IMR-90 (cell line): ENCODE results near the gene BLOC1S5. TPM values are rescaled to one million over a fixed set of nuclear protein-coding genes. Genes with fewer than 3 reads are reported as not detected.

Experiments
- ATAC-seq: fragments of 200-7000 bp; cut with Tn5 transposase; 2 replicates; pipeline ENCODE4 v1.9.1; 2020; ENCODE audit warnings: low read depth, mild to moderate bottlenecking, moderate library complexity
- BruUV-seq: library from RNA; stranded (reverse); fragments of 400-500 nt; replicated peaks from 2 replicates; lab custom pipeline; 2021; lab: Mats Ljungman, UMichigan
- CTCF ChIA-PET: fragments of 300-600 bp; formaldehyde crosslinking; extraction: SDS; loops from one replicate; lab custom pipeline; 2021; ENCODE audit warnings: antibody characterized with exemption; lab: Yijun Ruan, JAX
- POLR2A ChIA-PET: fragments of 300-600 bp; sonication (Branson Sonifier 250); formaldehyde crosslinking; loops from one replicate; lab custom pipeline; 2022; ENCODE audit warnings: antibody characterized with exemption; ENCODE audit not compliant: unreplicated experiment; lab: Charles Lee
- DNase-seq: peaks from one replicate; pipeline ENCODE4 v3.0.0; 2013
- H2AFZ ChIP-seq: replicated peaks from 2 replicates; pipeline ENCODE3; 2013; ENCODE audit warnings: low read length, mild to moderate bottlenecking; ENCODE audit not compliant: poor library complexity
- H2AK5ac ChIP-seq: 2 replicates; pipeline ENCODE4 v1.6.1; 2013; ENCODE audit warnings: low read depth, low read length, inconsistent platforms
- H2AK9ac ChIP-seq: replicated peaks from 2 replicates; pipeline ENCODE3; 2013; ENCODE audit warnings: mild to moderate bottlenecking, low read depth, low read length, moderate library complexity; ENCODE audit not compliant: poor library complexity
- H2BK120ac ChIP-seq: 2 replicates; pipeline ENCODE4 v1.6.1; 2013; ENCODE audit warnings: low read depth, low read length, inconsistent platforms
- H2BK15ac ChIP-seq: 3 replicates; pipeline ENCODE4 v1.6.1; 2013; ENCODE audit warnings: low read depth, low read length, inconsistent platforms
- H2BK20ac ChIP-seq: 2 replicates; pipeline ENCODE4 v1.6.1; 2013; ENCODE audit warnings: low read depth, mild to moderate bottlenecking, inconsistent platforms, low read length, moderate library complexity
- H2BK5ac ChIP-seq: 2 replicates; pipeline ENCODE4 v1.6.1; 2013; ENCODE audit warnings: mild to moderate bottlenecking, low read depth, low read length, inconsistent platforms; ENCODE audit not compliant: poor library complexity, severe bottlenecking
- H3K14ac ChIP-seq: replicated peaks from 2 replicates; pipeline ENCODE4 v1.6.1; 2013; ENCODE audit warnings: low read depth, low read length, inconsistent platforms
- H3K18ac ChIP-seq: 2 replicates; pipeline ENCODE4 v1.6.1; 2013; ENCODE audit warnings: low read depth, low read length, control low read depth
- H3K23ac ChIP-seq: 2 replicates; pipeline ENCODE4 v1.6.1; 2013; ENCODE audit warnings: low read depth, low read length, inconsistent platforms
- H3K27ac ChIP-seq: 2 replicates; pipeline ENCODE4 v1.5.1; 2013; ENCODE audit warnings: mild to moderate bottlenecking, control low read depth, low read length; ENCODE audit not compliant: insufficient read depth
- H3K27me3 ChIP-seq: 2 replicates; pipeline ENCODE4 v1.6.1; 2013; ENCODE audit warnings: low read length; ENCODE audit not compliant: control insufficient read depth, insufficient read depth
- H3K36me3 ChIP-seq: 2 replicates; pipeline ENCODE4 v1.6.1; 2013; ENCODE audit warnings: low read length, mixed read lengths; ENCODE audit not compliant: control insufficient read depth, insufficient read depth
- H3K4ac ChIP-seq: 2 replicates; pipeline ENCODE4 v1.6.1; 2013; ENCODE audit warnings: low read depth, low read length, inconsistent platforms
- H3K4me1 ChIP-seq: 2 replicates; pipeline ENCODE4 v1.6.1; 2013; ENCODE audit warnings: low read length, mixed read lengths; ENCODE audit not compliant: control insufficient read depth, insufficient read depth
- H3K4me2 ChIP-seq: 2 replicates; pipeline ENCODE4 v1.6.1; 2013; ENCODE audit warnings: low read depth, mild to moderate bottlenecking, control low read depth, low read length, moderate library complexity
- H3K4me3 ChIP-seq: 2 replicates; pipeline ENCODE4 v1.5.1; 2013; ENCODE audit warnings: low read depth, mild to moderate bottlenecking, control low read depth, low read length, moderate library complexity; ENCODE audit not compliant: insufficient read depth
- H3K56ac ChIP-seq: 2 replicates; pipeline ENCODE4 v1.6.1; 2013; ENCODE audit warnings: low read length, inconsistent platforms; ENCODE audit not compliant: insufficient read depth; ENCODE audit errors: extremely low read depth
- H3K79me1 ChIP-seq, 2 experiments: 2 replicates each; pipeline ENCODE4 v1.6.1; 2013; ENCODE audit warnings: low read length in 2 of 2, inconsistent platforms in 1 of 2, low read depth in 1 of 2
- H3K9ac ChIP-seq: 2 replicates; pipeline ENCODE4 v1.6.1; 2013; ENCODE audit warnings: low read depth, low read length, control low read depth
- H3K9me1 ChIP-seq: 2 replicates; pipeline ENCODE4 v1.6.1; 2013; ENCODE audit warnings: low read length, inconsistent platforms; ENCODE audit not compliant: insufficient read depth
- H3K9me3 ChIP-seq: 2 replicates; pipeline ENCODE4 v1.6.1; 2013; ENCODE audit warnings: low read length; ENCODE audit not compliant: control insufficient read depth, insufficient read depth
- H4K20me1 ChIP-seq: 2 replicates; pipeline ENCODE4 v1.6.1; 2013; ENCODE audit warnings: low read length, inconsistent platforms; ENCODE audit not compliant: insufficient read depth
- H4K5ac ChIP-seq: 2 replicates; pipeline ENCODE4 v1.6.1; 2013; ENCODE audit warnings: mild to moderate bottlenecking, low read depth, low read length, control low read depth
- H4K8ac ChIP-seq, 2 experiments: 2 replicates each; pipeline ENCODE4 v1.6.1; 2013; ENCODE audit warnings: low read depth in 2 of 2, low read length in 2 of 2, control low read depth in 1 of 2, inconsistent platforms in 1 of 2
- H4K91ac ChIP-seq: 2 replicates; pipeline ENCODE4 v1.6.1; 2013; ENCODE audit warnings: low read depth, low read length, inconsistent platforms; ENCODE audit not compliant: insufficient read depth
- BHLHE40 ChIP-seq: fragments of 150-350 bp; IDR thresholded peaks from 2 replicates; pipeline ENCODE4 v1.6.1; 2016; ENCODE audit warnings: mild to moderate bottlenecking, low read depth, low read length
- CEBPB ChIP-seq: IDR thresholded peaks from 2 replicates; pipeline ENCODE4 v1.6.1; 2012; ENCODE audit warnings: low read depth, low read length, improper control_type of control experiment
- CHD1 ChIP-seq: IDR thresholded peaks from 2 replicates; pipeline ENCODE4 v1.6.1; 2012; ENCODE audit warnings: low read depth, low read length, improper control_type of control experiment
- MAFK ChIP-seq: IDR thresholded peaks from 2 replicates; pipeline ENCODE4 v1.6.1; 2012; ENCODE audit warnings: low read depth, low read length, improper control_type of control experiment
- MXI1 ChIP-seq: IDR thresholded peaks from 2 replicates; pipeline ENCODE4 v1.6.1; 2012; ENCODE audit warnings: low read depth, mild to moderate bottlenecking, low read length, moderate library complexity, borderline replicate concordance
- NFE2L2 ChIP-seq: fragments of 150-350 bp; IDR thresholded peaks from 2 replicates; pipeline ENCODE4 v1.6.1; 2016; ENCODE audit warnings: low read depth, mild to moderate bottlenecking, low read length
- POLR2A ChIP-seq: IDR thresholded peaks from 2 replicates; pipeline ENCODE4 v1.6.1; 2012; ENCODE audit warnings: mild to moderate bottlenecking, low read depth, low read length
- RFX5 ChIP-seq: IDR thresholded peaks from 2 replicates; pipeline ENCODE4 v1.8.0; 2012; ENCODE audit warnings: low read depth, mild to moderate bottlenecking, low read length, moderate library complexity
- SMC3 ChIP-seq: fragments of 150-350 bp; IDR thresholded peaks from 2 replicates; pipeline ENCODE4 v1.6.1; 2016; ENCODE audit warnings: low read depth, mild to moderate bottlenecking, antibody characterized with exemption, low read length, moderate library complexity
- WGBS, 2 experiments: methylation state at CpG; one replicate each; pipeline versions ENCODE4 v1.1.5 to v1.1.7; 2013; ENCODE audit warnings: missing lambda C conversion rate in 2 of 2; ENCODE audit not compliant: insufficient read length in 1 of 2; ENCODE audit errors: extremely low coverage in 2 of 2; 5-methylcytosine and 5-hydroxymethylcytosine counted together
- dilution Hi-C: fragments of 300-500 bp; cut with HindIII; formaldehyde crosslinking; loops from one replicate; pipeline ENCODE4 v1.14.3; 2018; ENCODE audit warnings: low sequenced_read_pairs; ENCODE audit not compliant: unreplicated experiment
- in situ Hi-C: fragments of 300-500 bp; cut with MboI; formaldehyde crosslinking; loops from 3 replicates; pipeline ENCODE4 v1.14.3; 2019; ENCODE audit warnings: low sequenced_read_pairs, inconsistent platforms, mixed read lengths
- intact Hi-C: fragments of 100-400 bp; cut with micrococcal nuclease; formaldehyde crosslinking; loops from 2 replicates; pipeline ENCODE4 v1.10.0; 2022
- polyA plus RNA-seq, 3 experiments: library from polyadenylated mRNA; depleted of rRNA; stranded (reverse); fragments of >200 nt; gene quantifications; 2 replicates each; pipeline ENCODE4 v1.2.3, GENCODE V29; 2012; ENCODE audit warnings: low replicate concordance in 1 of 3
- total RNA-seq: library from RNA; depleted of rRNA; stranded (reverse); fragments of >200 nt; gene quantifications from 2 replicates; pipeline ENCODE4 v1.2.3, GENCODE V29; 2012
- TF ChIP-seq, protein P1 (sequence below): fragments of 150-350 bp; IDR thresholded peaks from 2 replicates; pipeline ENCODE4 v1.6.1; 2016; ENCODE audit warnings: low read depth, mild to moderate bottlenecking, low read length, moderate library complexity, borderline replicate concordance
- TF ChIP-seq, protein P2 (sequence below): fragments of 150-350 bp; IDR thresholded peaks from 2 replicates; pipeline ENCODE4 v1.6.1; 2017; ENCODE audit warnings: mild to moderate bottlenecking, antibody characterized with exemption, low read length, low read depth

Gene BLOC1S5
- total and polyA plus RNA-seq, 2 of the 4 experiments (the other 2 are of a cell fraction) = 4.8 to 17.2 TPM

DNA sequence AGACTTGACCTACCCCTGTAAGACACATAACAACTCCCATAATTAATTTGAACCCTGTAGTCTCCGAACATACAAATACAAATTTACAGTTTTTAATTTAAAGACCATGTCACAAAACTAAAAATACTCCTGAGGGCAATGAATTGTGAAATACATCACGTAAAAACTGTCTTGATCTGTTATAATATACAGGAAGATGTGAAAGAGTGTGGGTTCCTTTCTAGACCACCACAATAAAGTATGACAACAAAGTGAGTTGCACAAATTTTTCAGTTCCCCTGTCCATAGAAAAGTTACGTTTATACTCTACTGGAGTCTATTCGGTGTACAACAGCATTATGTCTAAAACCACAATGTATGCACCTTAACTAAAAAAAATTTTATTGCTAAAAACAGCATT lies 11.0 kb upstream of the BLOC1S5 start:
- Histone ChIP-seq H3K9ac (no peak overlapping the region), H3K4me2 (no peak overlapping the region), H3K9me3 (no peaks in the 10 kb centered on the region), H2AK9ac (no peak overlapping the region), H2BK5ac (no peak overlapping the region), H3K79me1 (peaks cover 11 to 14% of the 10 kb centered on the region in 2 experiments; a peak in 3 of 4 replicates), H4K8ac (no peak overlapping the region), H2AK5ac (no peak overlapping the region), H3K18ac (no peak overlapping the region), H2BK120ac (no peak overlapping the region), H3K27me3 (no peaks in the 10 kb centered on the region), H2BK15ac (no peak overlapping the region), H3K4me3 (no peak overlapping the region), H3K9me1 (no peaks in the 10 kb centered on the region), H3K4me1 (peaks cover 2% of the 10 kb centered on the region; the same call in 1 of the 2 replicates), H4K91ac (no peak overlapping the region), H3K4ac (no peak overlapping the region), H3K56ac (no peak overlapping the region), H3K14ac (no peak overlapping the region), H4K20me1 (no peaks in the 10 kb centered on the region), H3K36me3 (no peaks in the 10 kb centered on the region), H3K27ac (no peak overlapping the region), H4K5ac (no peak overlapping the region), H2AFZ (no peak overlapping the region), H2BK20ac (no peak overlapping the region), H3K23ac (no peak overlapping the region)
- no CpG with 5 or more reads among the region's 4 CpGs for WGBS, 2 experiments
- intact Hi-C loops (no loop called here), dilution Hi-C loops (no loop called here), in situ Hi-C loops (no loop called here)
- ATAC-seq (no peak), DNase-seq (no peak)
- no peak for TF ChIP-seq RFX5
- TF ChIP-seq POLR2A = no peak
- TF ChIP-seq, protein P1, sequence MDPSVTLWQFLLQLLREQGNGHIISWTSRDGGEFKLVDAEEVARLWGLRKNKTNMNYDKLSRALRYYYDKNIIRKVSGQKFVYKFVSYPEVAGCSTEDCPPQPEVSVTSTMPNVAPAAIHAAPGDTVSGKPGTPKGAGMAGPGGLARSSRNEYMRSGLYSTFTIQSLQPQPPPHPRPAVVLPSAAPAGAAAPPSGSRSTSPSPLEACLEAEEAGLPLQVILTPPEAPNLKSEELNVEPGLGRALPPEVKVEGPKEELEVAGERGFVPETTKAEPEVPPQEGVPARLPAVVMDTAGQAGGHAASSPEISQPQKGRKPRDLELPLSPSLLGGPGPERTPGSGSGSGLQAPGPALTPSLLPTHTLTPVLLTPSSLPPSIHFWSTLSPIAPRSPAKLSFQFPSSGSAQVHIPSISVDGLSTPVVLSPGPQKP = no peak
- TF ChIP-seq MAFK = no peak
- TF ChIP-seq MXI1 = no peak
- no peak for TF ChIP-seq CEBPB
- TF ChIP-seq CHD1 = no peak
- TF ChIP-seq NFE2L2 = no peak
- TF ChIP-seq SMC3 = no peak
- TF ChIP-seq, protein P2, sequence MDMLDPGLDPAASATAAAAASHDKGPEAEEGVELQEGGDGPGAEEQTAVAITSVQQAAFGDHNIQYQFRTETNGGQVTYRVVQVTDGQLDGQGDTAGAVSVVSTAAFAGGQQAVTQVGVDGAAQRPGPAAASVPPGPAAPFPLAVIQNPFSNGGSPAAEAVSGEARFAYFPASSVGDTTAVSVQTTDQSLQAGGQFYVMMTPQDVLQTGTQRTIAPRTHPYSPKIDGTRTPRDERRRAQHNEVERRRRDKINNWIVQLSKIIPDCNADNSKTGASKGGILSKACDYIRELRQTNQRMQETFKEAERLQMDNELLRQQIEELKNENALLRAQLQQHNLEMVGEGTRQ = no peak
- no peak for TF ChIP-seq BHLHE40
- BruUV-seq = no TSS peak
- ChIA-PET CTCF (no interaction called here), POLR2A (no interaction called here)
